Stimulated activated CD4-positive, alpha-beta T cell treated with anti-CD3 and anti-CD28 coated beads, Interleukin-2, amount 100 ng/mL, for 24 hours (primary cell): ENCODE measurements around the gene OR6M1.

Source experiments
- DNase-seq, 2 donors: peaks; one replicate each; pipeline ENCODE4 v3.0.0-alpha.2; 2020

Gene OR6M1

GRCh38 chr11:123775289-123775688 lies 30.9 kb downstream of the OR6M1 start:
- no peak for DNase-seq

- no peak for DNase-seq
Measured at GRCh38 chr11:123773959-123774358, 32.2 kb downstream of the OR6M1 start.

DNA sequence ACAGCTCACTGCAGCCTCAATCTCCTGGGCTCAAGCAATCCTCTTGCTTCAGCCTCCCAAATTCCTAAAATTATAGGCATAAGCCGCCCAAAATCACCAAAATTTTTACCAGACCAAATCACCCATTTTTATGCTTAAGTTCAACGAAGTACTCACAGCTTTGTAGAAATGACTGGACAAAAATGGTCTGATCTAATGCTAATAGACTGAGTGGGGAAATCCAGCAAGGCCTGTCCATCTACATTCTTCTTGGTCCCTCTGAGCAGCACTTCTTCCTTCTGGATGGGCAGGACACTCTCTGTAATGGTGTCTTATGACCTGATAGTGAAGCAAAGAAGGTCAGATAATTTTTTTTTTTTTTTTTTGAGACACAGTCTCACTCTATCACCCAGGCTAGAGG lies 33.1 kb downstream of the OR6M1 start:
- no peak for DNase-seq

DNA sequence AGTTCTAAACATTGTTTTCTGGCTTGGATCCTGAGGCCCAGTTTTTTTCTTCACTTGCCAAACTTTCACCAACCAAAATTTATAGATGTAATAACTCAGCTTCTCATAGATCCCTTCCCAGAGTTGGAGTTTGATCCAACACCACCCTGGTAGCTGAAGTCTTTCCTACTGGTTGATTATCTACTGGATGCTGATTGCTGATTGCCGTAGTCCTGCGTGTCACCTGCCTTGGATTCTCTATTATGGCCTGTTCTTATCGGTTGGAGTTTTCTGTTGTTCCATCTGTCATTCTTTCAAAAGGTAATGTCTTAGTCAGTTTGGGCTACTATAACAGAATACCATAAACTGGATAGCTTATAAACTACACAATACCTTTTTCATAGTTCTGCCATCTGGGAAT lies 34.5 kb downstream of the OR6M1 start:
- DNase-seq, result no peak

DNA sequence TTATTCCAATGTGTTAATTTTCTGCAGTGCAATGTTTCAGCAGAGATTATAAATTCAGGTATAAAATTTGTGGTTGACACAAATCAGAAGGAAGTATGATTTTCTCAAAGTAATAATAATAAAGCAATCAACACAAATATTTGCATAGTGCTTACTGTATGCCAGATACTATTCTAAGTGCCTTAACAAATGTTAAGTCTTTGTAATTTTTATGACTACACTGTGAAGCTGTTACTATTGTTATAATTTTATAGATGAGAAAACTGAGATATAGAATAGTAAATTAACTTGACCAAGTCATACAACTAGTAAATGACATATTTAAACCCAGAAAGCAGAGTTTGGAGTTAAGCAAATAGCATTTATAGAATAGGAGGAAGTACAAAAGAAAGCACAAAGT lies 35.4 kb downstream of the OR6M1 start:
- no peak for DNase-seq

DNA sequence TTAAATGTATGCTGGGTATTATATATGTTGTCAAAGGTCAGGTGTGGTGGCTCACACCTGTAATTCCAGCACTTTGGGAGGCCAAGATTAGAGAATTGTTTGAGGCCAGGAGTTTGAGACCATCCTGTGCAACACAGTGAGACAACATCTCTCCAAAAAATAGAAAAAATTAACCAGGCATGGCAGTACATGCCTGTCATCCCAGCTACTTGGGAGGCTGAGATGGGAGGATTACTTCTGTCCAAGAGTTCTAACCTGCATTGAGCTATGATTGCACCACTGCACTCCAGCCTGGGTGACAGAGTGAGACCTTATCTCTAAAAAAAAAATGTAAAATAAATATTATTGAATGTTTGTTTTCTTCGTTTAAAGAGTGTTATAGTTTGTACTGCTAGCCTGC lies 40.5 kb downstream of the OR6M1 start:
- no peak for DNase-seq

DNA sequence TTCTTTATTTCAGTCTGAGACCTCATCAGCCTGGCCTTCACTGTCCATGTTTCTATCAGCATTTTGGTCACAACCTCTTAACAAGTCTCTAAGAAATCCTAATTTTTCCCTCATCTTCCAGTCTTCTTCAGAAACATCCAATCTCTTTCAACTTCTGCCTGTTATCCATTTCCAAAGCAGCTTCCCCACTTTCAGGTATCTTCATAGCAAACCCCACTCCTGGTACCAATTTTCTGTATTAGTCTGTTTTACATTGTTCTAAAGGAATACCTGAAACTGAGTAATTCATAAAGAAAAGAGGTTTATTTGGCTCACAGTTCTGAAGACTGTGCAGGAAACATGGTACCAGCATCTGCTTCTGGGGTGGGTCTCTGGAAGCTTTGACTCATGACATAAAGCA lies 43.7 kb downstream of the OR6M1 start:
- DNase-seq, result no peak

DNA sequence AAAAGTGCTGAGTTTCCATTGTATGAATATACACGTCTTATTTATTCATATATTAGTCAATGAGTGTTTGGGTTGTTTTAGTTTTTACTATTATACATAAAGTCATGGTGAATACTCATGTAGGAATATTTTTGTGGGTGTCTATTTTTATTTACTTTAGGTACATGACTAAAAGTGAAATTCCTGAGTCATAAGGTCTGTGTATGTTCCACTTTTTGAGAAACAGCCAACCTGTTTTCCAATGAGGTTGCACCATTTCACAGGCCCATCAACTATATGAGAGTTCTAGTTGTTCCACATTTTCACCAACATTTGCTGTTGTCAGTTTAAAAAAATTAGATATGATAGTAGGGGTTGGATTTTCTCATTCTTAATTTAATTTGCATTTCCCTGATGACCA lies 45.3 kb downstream of the OR6M1 start:
- no peak for DNase-seq

- no peak for DNase-seq
Measured at GRCh38 chr11:123757976-123758375, 48.2 kb downstream of the OR6M1 start.

- no peak for DNase-seq
Measured at GRCh38 chr11:123755813-123756212, 50.3 kb downstream of the OR6M1 start.
